Measurements from ENCODE around the gene IFRD2.

GRCh38 chr3:50260942-50261441, 31.2 kb downstream of the IFRD2 start:
- no peak for TF ChIP-seq POLR2A (IDR thresholded peaks at IDR 0.05)
- TF ChIP-seq CTCF (IDR thresholded peaks at IDR 0.05) = no peak

Measured in vagina (tissue), 2 donors.